Testis (tissue), 3 donors: ENCODE measurements around the gene ATP5F1C. TPM values are rescaled to one million over a fixed set of nuclear protein-coding genes. Genes with fewer than 3 reads are reported as not detected.

ENCODE experiments used
- DNase-seq: peaks from one replicate; pipeline ENCODE4 v3.0.0-alpha.2; 2019
- H3K27ac ChIP-seq, 2 donors: fragments of 200-600 bp; sonication (generic); one replicate each; pipeline ENCODE4 v1.5.1; 2019
- H3K27me3 ChIP-seq: fragments of 200-600 bp; sonication (generic); one replicate; pipeline ENCODE4 v1.5.1; 2019
- H3K36me3 ChIP-seq: fragments of 200-600 bp; sonication (generic); one replicate; pipeline ENCODE4 v1.5.1; 2017; ENCODE audit warnings: low read depth; ENCODE audit errors: missing control alignments
- H3K4me1 ChIP-seq: fragments of 200-600 bp; sonication (generic); one replicate; pipeline ENCODE4 v1.5.1; 2019
- H3K4me3 ChIP-seq, 2 donors: fragments of 200-600 bp; sonication (generic); one replicate each; pipeline ENCODE4 v1.5.1; 2017 to 2019
- H3K9me3 ChIP-seq: fragments of 200-600 bp; sonication (generic); one replicate; pipeline ENCODE4 v1.5.1; 2017
- CTCF ChIP-seq, 3 experiments: fragments of 450-650 bp in 2 of 3; fragments of 200-600 bp in 1 of 3; sonication (generic) in 1 of 3; IDR thresholded peaks; one replicate each; pipeline ENCODE4 v1.5.1; 2016 to 2019; ENCODE audit warnings: antibody characterized with exemption in 3 of 3, mild to moderate bottlenecking in 2 of 3, moderate library complexity in 1 of 3
- POLR2A ChIP-seq: fragments of 450-650 bp; IDR thresholded peaks from one replicate; pipeline ENCODE4 v1.6.1; 2017; ENCODE audit warnings: antibody characterized with exemption, mild to moderate bottlenecking, moderate library complexity
- WGBS, 2 donors: methylation state at CpG; one replicate each; pipeline ENCODE4 v1.1.5; 2018; 5-methylcytosine and 5-hydroxymethylcytosine counted together
- intact Hi-C: fragments of 100-400 bp; cut with DNase I; formaldehyde crosslinking; loops from one replicate; pipeline ENCODE4 v1.15.1; 2023; ENCODE audit warnings: low total_unique reads
- polyA plus RNA-seq: library from polyadenylated mRNA; stranded (reverse); fragments of 350-450 nt; fragmentation: Illumina TruSeq; extraction: RNeasy Lipid Tissue Mini Kit (QIAGEN cat#74804); gene quantifications from one replicate; pipeline ENCODE4 v1.2.3, GENCODE V29; 2014; ENCODE audit warnings: low read depth, low replicate concordance; ENCODE audit not compliant: insufficient read depth
- total RNA-seq, 2 donors: library from RNA; depleted of rRNA; stranded (reverse); fragments of >200 nt; gene quantifications; one replicate each; pipeline ENCODE4 v1.2.3, GENCODE V29; 2016

The ATP5F1C gene
- total and polyA plus RNA-seq, 3 donors from 2014 or later, result 186 to 272 (median 246) TPM

GRCh38 chr10:7818295-7819120 is 30.5 kb downstream of the ATP5F1C start, which contains the start of gene TAF3:
TAF3 (plus strand) TSS chr10:7818505; CDS start chr10:7818710, 205 bp downstream.
- no peaks in the 10 kb centered on the region for H3K36me3 ChIP-seq
- WGBS, 2 donors, result 0 to 2% methylated on average over 18 to 68 of the region's 77 CpGs
- peak within 1 kb of the TSS; percentile 80 to 86 for H3K27ac ChIP-seq
- peak within 1 kb of the TSS; percentile 92 to 96 for H3K4me3 ChIP-seq
- H3K4me1 ChIP-seq, result peaks cover 22% of the 10 kb centered on the region
- DNase-seq, result peak; percentile 95
- no peaks in the 10 kb centered on the region for H3K27me3 ChIP-seq
- intact Hi-C loops, result no loop called here
- H3K9me3 ChIP-seq, result no peaks in the 10 kb centered on the region
- TF ChIP-seq CTCF (IDR thresholded peaks at IDR 0.05) (no peak), POLR2A (peak; percentile 22)

GRCh38 chr10:7819121-7819460 is 31.1 kb downstream of the ATP5F1C start:
- WGBS, 2 donors, result 0% methylated on average over 17 of the region's 17 CpGs
- peak overlapping the region; percentile 92 to 96 for H3K4me3 ChIP-seq
- no peaks in the 10 kb centered on the region for H3K9me3 ChIP-seq
- H3K27me3 ChIP-seq, result no peaks in the 10 kb centered on the region
- intact Hi-C loops, result no loop called here
- peak; percentile 78 for DNase-seq
- H3K36me3 ChIP-seq, result no peaks in the 10 kb centered on the region
- TF ChIP-seq POLR2A (no peak), CTCF (IDR thresholded peaks at IDR 0.05) (no peak)
- peak overlapping the region; percentile 80 to 86 for H3K27ac ChIP-seq
- peaks cover 22% of the 10 kb centered on the region for H3K4me1 ChIP-seq

- Histone ChIP-seq H3K9me3 (no peaks in the 10 kb centered on the region), H3K36me3 (no peaks in the 10 kb centered on the region), H3K4me1 (peaks cover 14% of the 10 kb centered on the region), H3K27me3 (no peaks in the 10 kb centered on the region), H3K27ac (no peak overlapping the region), H3K4me3 (no peak overlapping the region)
- TF ChIP-seq CTCF (IDR thresholded peaks at IDR 0.05) (no peak), POLR2A (no peak)
- intact Hi-C loops, result no loop called here
- WGBS, 2 donors, result 76 to 77% methylated on average over 3 of the region's 3 CpGs
- DNase-seq, result no peak
These were observed 36.3 kb downstream of the ATP5F1C start for GRCh38 chr10:7824251-7824650.

- no peaks in the 10 kb centered on the region for H3K27me3 ChIP-seq
- no peak overlapping the region for H3K4me3 ChIP-seq
- WGBS, 2 donors, result 53 to 92% methylated on average over 4 of the region's 4 CpGs
- H3K27ac ChIP-seq, result no peak overlapping the region
- H3K4me1 ChIP-seq, result no peaks in the 10 kb centered on the region
- no peak for TF ChIP-seq CTCF (IDR thresholded peaks at IDR 0.05)
- TF ChIP-seq POLR2A, result no peak
- peak; percentile 45 for DNase-seq
- intact Hi-C loops, result no loop called here
- no peaks in the 10 kb centered on the region for H3K36me3 ChIP-seq
- H3K9me3 ChIP-seq, result no peaks in the 10 kb centered on the region
These were observed 39.0 kb downstream of the ATP5F1C start for GRCh38 chr10:7826971-7827370.
